Subcutaneous abdominal adipose tissue (tissue), 5 donors: ENCODE data around the gene R3HDM1.
"Not testable (repeated sequence)": the region's sequence is repeated elsewhere in the genome, so short reads cannot be mapped to it uniquely, and the experiment has no call there.

ENCODE experiments used
- H3K27ac ChIP-seq: one replicate; pipeline ENCODE4 v1.7.0; 2013; ENCODE audit warnings: low read depth, mild to moderate bottlenecking, inconsistent platforms, low read length, moderate library complexity
- H3K27me3 ChIP-seq, 5 donors: one replicate each; pipeline ENCODE4 v1.7.0; 2013; ENCODE audit warnings: low read length in 5 of 5, inconsistent platforms in 1 of 5; ENCODE audit not compliant: control insufficient read depth in 5 of 5, insufficient read depth in 4 of 5
- H3K36me3 ChIP-seq, 5 donors: one replicate each; pipeline ENCODE4 v1.7.0; 2013; ENCODE audit warnings: low read length in 5 of 5; ENCODE audit not compliant: control insufficient read depth in 5 of 5, insufficient read depth in 5 of 5
- H3K4me1 ChIP-seq, 5 donors: one replicate each; pipeline ENCODE4 v1.7.0; 2013; ENCODE audit warnings: low read length in 5 of 5, mild to moderate bottlenecking in 3 of 5, moderate library complexity in 1 of 5; ENCODE audit not compliant: control insufficient read depth in 5 of 5, insufficient read depth in 5 of 5
- H3K4me3 ChIP-seq, 5 donors: one replicate each; pipeline ENCODE4 v1.7.0; 2013; ENCODE audit warnings: low read length in 5 of 5, low read depth in 1 of 5
- H3K9ac ChIP-seq, 5 donors: one replicate each; pipeline ENCODE4 v1.7.0; 2013; ENCODE audit warnings: low read length in 5 of 5, mild to moderate bottlenecking in 4 of 5, moderate library complexity in 3 of 5
- H3K9me3 ChIP-seq, 5 donors: one replicate each; pipeline ENCODE4 v1.7.0; 2013; ENCODE audit warnings: low read length in 5 of 5; ENCODE audit not compliant: control insufficient read depth in 5 of 5
- donor health status: healthy.
- donor health status: healthy.
- donor health status: healthy.
- donor health status: healthy.
- donor health status: healthy.

R3HDM1 gene

DNA sequence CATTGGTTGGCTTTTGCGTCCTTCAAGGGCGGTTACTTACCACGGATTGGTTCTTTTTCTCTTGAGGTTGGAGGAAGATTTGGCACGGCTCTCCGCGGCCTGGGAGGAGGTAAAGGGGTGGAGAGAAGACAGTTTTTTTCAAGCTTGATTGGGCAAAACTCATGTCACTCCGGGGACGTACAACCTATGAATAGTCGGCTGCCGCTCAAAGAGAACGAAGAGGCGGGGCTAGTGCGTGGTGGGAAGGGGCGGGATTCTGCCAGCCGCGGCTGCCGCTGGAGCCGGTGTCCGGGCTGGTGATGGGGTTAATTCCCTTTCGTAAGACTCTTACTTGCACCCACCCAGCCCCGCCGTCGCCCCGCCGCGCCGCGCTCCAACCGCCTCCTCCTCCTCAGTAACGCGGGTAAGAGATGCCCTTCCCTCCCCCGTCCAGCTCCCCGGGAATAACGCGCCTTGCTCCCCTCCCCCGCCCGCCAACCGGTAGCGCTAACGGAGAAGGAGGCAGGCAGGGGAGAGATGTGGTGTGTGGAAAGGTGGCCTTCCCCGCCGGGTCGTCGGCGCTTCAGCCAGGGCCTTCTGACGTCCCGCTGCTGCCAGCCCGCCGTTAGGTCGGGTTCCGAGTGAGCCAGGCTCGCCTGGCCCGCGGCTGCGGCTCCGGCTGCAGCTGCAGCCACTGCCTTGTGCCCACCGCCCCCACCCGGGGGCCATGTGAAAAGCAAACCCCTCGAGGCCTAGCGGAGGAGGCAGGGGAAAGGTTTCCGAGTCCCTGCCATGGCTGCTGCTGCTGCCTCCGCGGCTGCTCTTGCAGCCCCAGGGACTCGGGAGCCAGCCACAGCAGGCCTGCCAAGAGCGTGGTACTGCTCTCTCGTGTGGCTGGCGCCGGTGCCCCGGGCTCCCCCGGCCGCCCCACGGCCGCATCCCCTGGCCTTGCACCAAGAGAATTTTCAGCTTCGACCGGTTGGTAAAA lies at the start of gene R3HDM1:
TSS of gene R3HDM1 (plus strand) at position 254 of the 967 bp plus-strand sequence. CDS start 73,362 bp downstream, outside the sequence.
- H3K9me3 ChIP-seq, result no peaks in the 10 kb centered on the region

DNA sequence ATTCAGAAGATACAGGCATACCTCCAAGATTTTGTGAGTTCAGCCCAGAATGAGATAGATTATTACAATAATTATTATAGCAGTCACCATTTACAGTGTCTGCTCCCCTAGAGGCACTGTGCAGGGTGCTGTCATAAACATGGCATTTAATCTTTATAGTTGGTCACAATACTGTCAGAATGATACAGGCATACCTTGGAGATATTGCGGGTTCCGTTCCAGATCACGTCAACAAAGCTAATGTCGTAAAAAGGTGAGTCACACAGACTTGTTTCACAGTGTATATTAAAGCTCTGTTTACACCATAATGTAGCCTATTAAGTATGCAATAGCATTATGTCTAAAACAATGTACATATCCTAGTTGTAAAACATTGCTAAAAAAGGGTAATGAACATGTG lies 45.8 kb upstream of the R3HDM1 start:
- no peaks in the 10 kb centered on the region for H3K4me1 ChIP-seq
- no peak overlapping the region for H3K9ac ChIP-seq
- H3K36me3 ChIP-seq, result peaks cover 0 to 14% (median 2%) of the 10 kb centered on the region in 5 donors
- no peaks in the 10 kb centered on the region for H3K27me3 ChIP-seq
- H3K27ac ChIP-seq, result no peak overlapping the region
- no peaks in the 10 kb centered on the region for H3K9me3 ChIP-seq
- H3K4me3 ChIP-seq, result no peak overlapping the region

More for the DNA sequence above, at the start of gene R3HDM1:
- Histone ChIP-seq H3K27ac (peak within 1 kb of the TSS; percentile 97), H3K4me3 (peak within 1 kb of the TSS; percentile 67 to 99 (median 94)), H3K27me3 (no peaks in the 10 kb centered on the region), H3K4me1 (peaks cover 4 to 29% (median 16%) of the 10 kb centered on the region in 5 donors), H3K9ac (peak within 1 kb of the TSS; percentile 68 to 98 (median 83)), H3K36me3 (no peaks in the 10 kb centered on the region)

DNA sequence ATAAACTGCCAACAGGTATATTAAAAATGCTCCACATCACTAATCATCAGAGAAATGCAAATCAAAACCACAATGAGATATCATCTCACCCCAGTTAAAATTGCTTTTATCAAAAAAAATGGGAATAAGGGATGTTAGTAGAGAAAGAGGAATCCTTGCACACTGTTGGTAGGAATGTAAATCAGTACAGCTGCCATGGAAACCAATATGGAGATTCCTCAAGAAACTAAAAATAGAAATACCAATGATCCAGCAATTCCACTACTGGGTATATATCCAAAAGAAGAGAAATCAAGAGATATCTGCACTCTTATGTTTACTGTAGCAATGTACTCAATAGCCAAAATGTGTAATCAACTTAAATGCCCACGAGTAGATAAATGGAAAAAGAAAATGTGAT lies 40.9 kb upstream of the R3HDM1 start:
- peaks cover 0 to 17% (median 0%) of the 10 kb centered on the region in 5 donors for H3K36me3 ChIP-seq
- H3K27me3 ChIP-seq, result no peaks in the 10 kb centered on the region

DNA sequence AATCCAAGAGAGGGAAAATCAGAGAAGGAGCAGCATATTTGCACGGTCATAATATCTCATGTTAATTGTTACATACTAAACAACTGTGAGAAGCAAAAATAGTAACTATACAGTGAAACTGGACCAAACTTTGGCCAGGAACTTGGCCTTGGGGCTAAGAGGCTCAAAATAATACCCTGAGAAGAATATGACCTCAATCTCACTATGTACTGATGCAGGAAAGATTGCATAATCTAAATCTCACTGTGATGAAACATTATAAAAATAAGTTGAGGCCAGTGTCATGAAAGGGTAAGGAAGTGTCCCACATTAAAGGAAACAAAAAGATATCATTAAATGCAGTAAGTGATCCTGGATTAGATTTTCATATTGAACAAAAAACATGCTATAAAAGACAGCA lies 36.8 kb upstream of the R3HDM1 start:
- Histone ChIP-seq H3K27me3 (no peaks in the 10 kb centered on the region), H3K4me3 (no peak overlapping the region), H3K9ac (no peak overlapping the region), H3K9me3 (peaks cover 0 to 9% (median 3%) of the 10 kb centered on the region in 5 donors), H3K27ac (no peak overlapping the region), H3K4me1 (no peaks in the 10 kb centered on the region), H3K36me3 (peaks cover 0 to 18% (median 0%) of the 10 kb centered on the region in 5 donors)

More for the DNA sequence above, 40.9 kb upstream of the R3HDM1 start:
- H3K9me3 ChIP-seq, result no peaks in the 10 kb centered on the region
- H3K9ac ChIP-seq, result no peak overlapping the region
- H3K4me3 ChIP-seq, result no peak overlapping the region
- H3K4me1 ChIP-seq, result no peaks in the 10 kb centered on the region
- H3K27ac ChIP-seq, result no peak overlapping the region

DNA sequence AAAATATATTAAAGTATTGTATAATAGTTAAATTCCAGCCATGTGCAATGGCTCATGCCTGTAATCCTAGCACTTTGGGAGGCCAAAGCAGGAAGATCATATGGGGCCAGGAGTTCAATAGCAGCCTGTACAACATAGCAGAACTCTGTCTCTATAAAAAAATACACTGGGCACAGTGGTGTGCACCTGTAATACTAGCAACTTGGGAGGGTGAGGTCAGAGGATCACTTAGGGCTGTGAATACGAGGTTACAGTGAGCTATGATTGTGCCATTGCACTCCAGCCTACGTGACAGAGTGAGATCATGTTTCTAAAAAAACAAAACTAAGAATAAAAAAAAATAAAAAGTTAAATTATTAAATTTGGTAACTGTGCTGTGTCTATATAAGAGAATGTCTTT lies 36.4 kb upstream of the R3HDM1 start:
- Histone ChIP-seq H3K27ac (no peak overlapping the region), H3K27me3 (no peaks in the 10 kb centered on the region), H3K9me3 (peaks cover 0 to 9% (median 6%) of the 10 kb centered on the region in 5 donors), H3K4me3 (no peak overlapping the region), H3K4me1 (no peaks in the 10 kb centered on the region), H3K9ac (no peak overlapping the region), H3K36me3 (peaks cover 0 to 22% (median 0%) of the 10 kb centered on the region in 5 donors)

DNA sequence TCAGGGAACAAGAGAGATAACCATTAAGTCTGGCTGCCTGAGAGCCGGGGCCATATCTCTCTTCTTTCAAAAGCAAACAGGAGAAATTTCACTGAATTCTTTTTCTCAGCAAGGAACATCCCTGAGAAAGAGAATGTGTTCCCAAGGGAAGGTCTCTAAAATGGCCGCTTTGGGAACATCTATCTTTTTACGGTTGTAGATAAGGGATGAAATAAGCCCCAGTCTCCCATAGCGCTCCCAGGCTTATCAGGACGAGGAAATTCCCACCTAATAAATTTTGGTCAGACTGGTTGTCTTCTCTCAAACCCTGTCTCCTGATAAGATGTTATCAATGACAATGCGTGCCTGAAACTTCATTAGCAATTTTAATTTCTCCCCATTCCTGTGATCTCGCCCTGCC lies 32.7 kb upstream of the R3HDM1 start:
- not testable (repeated sequence) for H3K9ac ChIP-seq, H3K9me3 ChIP-seq, H3K4me3 ChIP-seq, H3K27me3 ChIP-seq, H3K4me1 ChIP-seq, H3K27ac ChIP-seq
- H3K36me3 ChIP-seq, result peaks cover 0 to 21% (median 0%) of the 10 kb centered on the region in 5 donors

DNA sequence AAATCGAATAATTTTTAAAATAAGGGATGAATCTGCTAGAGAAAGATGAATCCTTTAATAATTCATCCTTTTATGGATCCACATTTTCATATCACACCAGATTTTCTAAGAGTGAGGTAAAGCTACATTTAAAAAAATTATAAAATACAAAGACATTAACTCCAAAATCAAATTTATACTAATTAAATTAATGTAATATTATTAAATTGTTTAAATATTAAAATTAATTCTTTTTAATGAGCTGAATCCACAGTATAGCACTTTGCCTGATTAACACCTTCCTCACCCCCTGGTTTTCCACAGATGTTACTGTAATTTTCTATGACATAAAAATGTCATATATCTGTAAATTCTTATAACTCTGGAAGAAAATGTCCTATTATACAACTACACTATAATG lies 26.5 kb upstream of the R3HDM1 start:
- H3K27ac ChIP-seq, result no peak overlapping the region
- no peaks in the 10 kb centered on the region for H3K27me3 ChIP-seq
- peaks cover 0 to 2% (median 0%) of the 10 kb centered on the region in 5 donors for H3K9me3 ChIP-seq
- H3K4me1 ChIP-seq, result no peaks in the 10 kb centered on the region
- H3K9ac ChIP-seq, result no peak overlapping the region
- peaks cover 0 to 6% (median 0%) of the 10 kb centered on the region in 5 donors for H3K36me3 ChIP-seq
- no peak overlapping the region for H3K4me3 ChIP-seq

DNA sequence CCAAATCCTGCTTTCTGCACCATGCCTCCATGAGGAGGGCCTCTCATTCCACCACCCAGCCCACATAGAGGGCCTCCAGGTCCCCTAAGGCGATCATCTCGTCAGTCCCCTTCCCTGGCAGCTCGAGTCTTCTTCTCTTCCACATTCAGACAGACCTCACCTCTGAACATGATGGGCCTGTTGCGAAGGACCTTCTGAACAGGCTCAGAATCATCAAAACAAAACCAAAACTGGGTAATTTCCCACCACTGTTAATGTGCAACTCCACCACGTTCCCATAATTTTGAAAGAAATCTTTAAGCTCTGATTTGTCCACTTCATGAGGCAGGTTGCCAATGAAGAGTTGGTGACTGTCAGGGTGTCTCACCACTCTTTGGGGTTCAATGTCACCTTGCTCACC lies 20.7 kb upstream of the R3HDM1 start:
- H3K9ac ChIP-seq, result no peak overlapping the region
- H3K36me3 ChIP-seq, result no peaks in the 10 kb centered on the region
- no peak overlapping the region for H3K4me3 ChIP-seq
- H3K9me3 ChIP-seq, result peaks cover 0 to 25% (median 17%) of the 10 kb centered on the region in 5 donors
- H3K27ac ChIP-seq, result no peak overlapping the region
- H3K27me3 ChIP-seq, result no peaks in the 10 kb centered on the region
- H3K4me1 ChIP-seq, result no peaks in the 10 kb centered on the region

DNA sequence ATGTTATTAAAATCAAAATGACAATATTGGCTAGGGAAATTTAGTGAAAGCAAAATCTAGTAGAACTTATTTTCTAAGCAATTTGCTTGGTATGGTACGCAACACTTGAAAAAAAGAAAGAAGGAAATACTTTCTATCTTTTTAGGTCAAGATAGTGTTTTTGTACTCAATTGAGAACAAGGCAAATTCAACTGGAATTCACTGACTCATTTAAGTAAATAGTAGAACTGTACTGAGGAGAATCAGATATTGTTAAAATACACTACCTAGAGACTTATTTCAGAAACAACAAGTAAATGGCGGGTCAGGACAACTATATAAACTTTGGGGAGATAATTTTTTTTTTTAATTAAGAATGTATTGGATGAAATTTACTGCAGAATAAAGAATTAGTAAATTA lies 19.2 kb upstream of the R3HDM1 start:
- H3K4me1 ChIP-seq, result no peaks in the 10 kb centered on the region
- H3K4me3 ChIP-seq, result no peak overlapping the region
- H3K27ac ChIP-seq, result no peak overlapping the region
- H3K36me3 ChIP-seq, result no peaks in the 10 kb centered on the region
- no peak overlapping the region for H3K9ac ChIP-seq
- peaks cover 0 to 25% (median 18%) of the 10 kb centered on the region in 5 donors for H3K9me3 ChIP-seq
- H3K27me3 ChIP-seq, result no peaks in the 10 kb centered on the region

DNA sequence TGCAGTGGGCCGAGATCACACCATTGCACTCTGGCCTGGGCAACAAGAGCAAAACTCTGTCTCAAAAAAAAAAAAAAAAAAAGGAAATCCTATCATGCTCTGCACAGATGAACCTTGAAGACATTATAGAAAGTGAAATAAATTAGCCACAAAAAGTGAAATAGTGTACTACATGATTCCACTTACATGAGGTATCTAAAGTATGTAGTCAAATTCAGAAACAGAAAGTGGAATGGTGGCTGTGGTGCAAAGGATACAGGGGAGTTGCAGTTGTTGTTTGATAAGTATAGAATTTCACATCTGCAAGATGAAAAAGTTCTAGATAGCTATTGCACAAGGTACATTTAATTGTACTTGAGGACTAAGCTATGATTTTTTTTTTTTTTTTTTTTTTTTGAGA lies 5.5 kb upstream of the R3HDM1 start:
- no peaks in the 10 kb centered on the region for H3K9me3 ChIP-seq
- H3K36me3 ChIP-seq, result no peaks in the 10 kb centered on the region
- H3K27ac ChIP-seq, result no peak overlapping the region
- H3K27me3 ChIP-seq, result no peaks in the 10 kb centered on the region
- H3K4me3 ChIP-seq, result no peak overlapping the region
- H3K4me1 ChIP-seq, result peaks cover 0 to 8% (median 7%) of the 10 kb centered on the region in 5 donors
- H3K9ac ChIP-seq, result no peak overlapping the region
